GM19455 (cell line): ENCODE data around the gene PUDP.
"Not testable (repeated sequence)": the region's sequence is repeated elsewhere in the genome, so short reads cannot be mapped to it uniquely, and the experiment has no call there.

Source experiments
- ATAC-seq: cut with Tn5 transposase; IDR thresholded peaks from one replicate; pipeline ENCODE4 v1.9.1; 2021; ENCODE audit not compliant: unreplicated experiment

PUDP gene

GRCh38 chrX:7045238-7045955, 102.6 kb downstream of the PUDP start:
- ATAC-seq: no peak

GRCh38 chrX:7043796-7044433, 104.0 kb downstream of the PUDP start:
- not testable (repeated sequence) for ATAC-seq

- ATAC-seq: no peak
These were observed 119.7 kb downstream of the PUDP start for GRCh38 chrX:7028246-7028645.

- no peak for ATAC-seq
These were observed 120.9 kb downstream of the PUDP start for GRCh38 chrX:7027071-7027470.

- not testable (repeated sequence) for ATAC-seq
These were observed 121.6 kb downstream of the PUDP start for GRCh38 chrX:7026365-7026764.

GRCh38 chrX:7025471-7025870, 122.5 kb downstream of the PUDP start:
- no peak for ATAC-seq

- no peak for ATAC-seq
These were observed 123.1 kb downstream of the PUDP start for GRCh38 chrX:7024850-7025249.

GRCh38 chrX:7022996-7023395, 125.0 kb downstream of the PUDP start:
- not testable (repeated sequence) for ATAC-seq

- no peak for ATAC-seq
These were observed 126.0 kb downstream of the PUDP start for GRCh38 chrX:7021991-7022390.

GRCh38 chrX:7019555-7019954, 128.4 kb downstream of the PUDP start:
- no peak for ATAC-seq

GRCh38 chrX:7012262-7012834, 135.6 kb downstream of the PUDP start:
- not testable (repeated sequence) for ATAC-seq

GRCh38 chrX:7010897-7011296, 137.1 kb downstream of the PUDP start:
- ATAC-seq: not testable (repeated sequence)

- not testable (repeated sequence) for ATAC-seq
These were observed 140.6 kb downstream of the PUDP start for GRCh38 chrX:7007328-7007727.
